H9 (cell line): ENCODE measurements around the gene MLPH. TPM values are rescaled to one million over a fixed set of nuclear protein-coding genes. Genes with fewer than 3 reads are reported as not detected.

Experiments
- DNase-seq: peaks from one replicate; pipeline ENCODE4 v3.0.0-alpha.2; 2017
- H2AFZ ChIP-seq: one replicate; pipeline ENCODE4 v1.6.1; 2013; ENCODE audit warnings: mild to moderate bottlenecking, low read length, control low read depth, moderate library complexity
- H2AK5ac ChIP-seq: 2 replicates; pipeline ENCODE4 v1.6.1; 2013; ENCODE audit warnings: low read length, control low read depth, mixed read lengths; ENCODE audit not compliant: insufficient read length
- H2BK120ac ChIP-seq: one replicate; pipeline ENCODE4 v1.6.1; 2013; ENCODE audit warnings: low read depth, mild to moderate bottlenecking, low read length, control low read depth, inconsistent platforms; ENCODE audit not compliant: poor library complexity, severe bottlenecking
- H2BK12ac ChIP-seq: 2 replicates; pipeline ENCODE4 v1.6.1; 2013; ENCODE audit warnings: low read length, control low read depth, mixed read lengths, low read depth; ENCODE audit not compliant: insufficient read length
- H2BK15ac ChIP-seq: 2 replicates; pipeline ENCODE4 v1.6.1; 2013; ENCODE audit warnings: low read depth, low read length, control low read depth
- H2BK20ac ChIP-seq: one replicate; pipeline ENCODE4 v1.6.1; 2013; ENCODE audit warnings: low read depth, mild to moderate bottlenecking, low read length, control low read depth, inconsistent platforms; ENCODE audit not compliant: poor library complexity, severe bottlenecking
- H2BK5ac ChIP-seq: 2 replicates; pipeline ENCODE4 v1.6.1; 2013; ENCODE audit warnings: low read length, control low read depth, mixed read lengths; ENCODE audit not compliant: insufficient read length
- H3K14ac ChIP-seq: 2 replicates; pipeline ENCODE4 v1.6.1; 2013; ENCODE audit warnings: low read length, control low read depth; ENCODE audit not compliant: insufficient read depth
- H3K18ac ChIP-seq: 2 replicates; pipeline ENCODE4 v1.6.1; 2013; ENCODE audit warnings: low read depth, mild to moderate bottlenecking, mixed read lengths, low read length, control low read depth; ENCODE audit not compliant: insufficient read length
- H3K23ac ChIP-seq: 2 replicates; pipeline ENCODE4 v1.6.1; 2013; ENCODE audit warnings: low read length, control low read depth, mixed read lengths, low read depth; ENCODE audit not compliant: insufficient read length
- H3K23me2 ChIP-seq: 2 replicates; pipeline ENCODE4 v1.6.1; 2013; ENCODE audit warnings: low read depth, mild to moderate bottlenecking, mixed read lengths, low read length, control low read depth; ENCODE audit not compliant: insufficient read length, poor library complexity, severe bottlenecking
- H3K27ac ChIP-seq: 2 replicates; pipeline ENCODE4 v1.5.1; 2013; ENCODE audit warnings: low read length, control low read depth, mixed read lengths, low read depth; ENCODE audit not compliant: insufficient read length
- H3K27me3 ChIP-seq: 2 replicates; pipeline ENCODE4 v1.6.1; 2013; ENCODE audit warnings: low read length, control low read depth, inconsistent platforms; ENCODE audit not compliant: insufficient read depth
- H3K4ac ChIP-seq: 2 replicates; pipeline ENCODE4 v1.6.1; 2013; ENCODE audit warnings: low read depth, mild to moderate bottlenecking, control low read depth, inconsistent platforms, low read length, moderate library complexity
- H3K4me1 ChIP-seq: 2 replicates; pipeline ENCODE4 v1.6.1; 2013; ENCODE audit warnings: low read length, control low read depth, inconsistent platforms; ENCODE audit not compliant: insufficient read depth
- H3K4me2 ChIP-seq: 2 replicates; pipeline ENCODE4 v1.6.1; 2013; ENCODE audit warnings: low read length, control low read depth, mixed read lengths; ENCODE audit not compliant: insufficient read length, insufficient read depth
- H3K56ac ChIP-seq: 2 replicates; pipeline ENCODE4 v1.6.1; 2013; ENCODE audit warnings: low read depth, mild to moderate bottlenecking, mixed read lengths, low read length, control low read depth; ENCODE audit not compliant: insufficient read length
- H3K79me1 ChIP-seq: 2 replicates; pipeline ENCODE4 v1.6.1; 2013; ENCODE audit warnings: low read depth, mild to moderate bottlenecking, moderate library complexity, low read length, control low read depth, inconsistent platforms; ENCODE audit not compliant: insufficient read depth, poor library complexity, severe bottlenecking
- H3K79me2 ChIP-seq: 2 replicates; pipeline ENCODE4 v1.6.1; 2013; ENCODE audit warnings: low read length, control low read depth, inconsistent platforms; ENCODE audit not compliant: insufficient read depth
- H3K9ac ChIP-seq: 2 replicates; pipeline ENCODE4 v1.6.1; 2013; ENCODE audit warnings: low read length, control low read depth, mixed read lengths; ENCODE audit not compliant: insufficient read length; ENCODE audit errors: extremely low read depth
- H3K9me3 ChIP-seq: one replicate; pipeline ENCODE4 v1.6.1; 2013; ENCODE audit warnings: low read depth, low read length, inconsistent platforms; ENCODE audit not compliant: control insufficient read depth
- H3T11ph ChIP-seq: one replicate; pipeline ENCODE4 v1.6.1; 2013; ENCODE audit warnings: mild to moderate bottlenecking, low read length, control low read depth, inconsistent platforms
- H4K20me1 ChIP-seq: one replicate; pipeline ENCODE4 v1.6.1; 2013; ENCODE audit not compliant: control insufficient read depth, insufficient read length, insufficient read depth
- H4K5ac ChIP-seq: 2 replicates; pipeline ENCODE4 v1.6.1; 2013; ENCODE audit warnings: low read depth, mild to moderate bottlenecking, mixed read lengths, low read length, control low read depth; ENCODE audit not compliant: insufficient read length
- H4K8ac ChIP-seq: replicated peaks from 2 replicates; pipeline ENCODE4 v1.6.1; 2013; ENCODE audit warnings: low read length, control low read depth, mixed read lengths, low read depth; ENCODE audit not compliant: insufficient read length
- H4K91ac ChIP-seq: 2 replicates; pipeline ENCODE4 v1.6.1; 2013; ENCODE audit warnings: low read depth, mild to moderate bottlenecking, moderate library complexity, mixed read lengths, low read length, control low read depth; ENCODE audit not compliant: insufficient read length
- H3K27ac Mint-ChIP-seq, 3 experiments: 2 replicates in 2 of 3; 3 replicates in 1 of 3; pipeline ENCODE4 v1.8.0; 2020 to 2021; ENCODE audit warnings: mixed read lengths in 3 of 3, mild to moderate bottlenecking in 1 of 3, moderate library complexity in 1 of 3
- H3K27me3 Mint-ChIP-seq: 2 replicates; pipeline ENCODE4 v1.8.0; 2021; ENCODE audit warnings: low read depth, mild to moderate bottlenecking, moderate library complexity, mixed read lengths
- H3K36me3 Mint-ChIP-seq, 3 experiments: 2 replicates in 2 of 3; 3 replicates in 1 of 3; pipeline ENCODE4 v1.8.0; 2020 to 2021; ENCODE audit warnings: low read depth in 3 of 3, mixed read lengths in 3 of 3; ENCODE audit not compliant: insufficient read depth in 1 of 3
- H3K4me1 Mint-ChIP-seq, 2 experiments: 2 replicates each; pipeline ENCODE4 v1.8.0; 2020; ENCODE audit warnings: mixed read lengths in 2 of 2
- H3K4me3 Mint-ChIP-seq, 2 experiments: 2 replicates in 1 of 2; 3 replicates in 1 of 2; pipeline ENCODE4 v1.8.0; 2020 to 2021; ENCODE audit warnings: mild to moderate bottlenecking in 2 of 2, mixed read lengths in 2 of 2, moderate library complexity in 1 of 2
- H3K9me3 Mint-ChIP-seq, 2 experiments: 2 replicates in 1 of 2; 3 replicates in 1 of 2; pipeline ENCODE4 v1.8.0; 2020; ENCODE audit warnings: mild to moderate bottlenecking in 2 of 2, mixed read lengths in 2 of 2, moderate library complexity in 1 of 2
- WGBS: extraction: QIAGEN DNeasy Blood & Tissue Kit; methylation state at CpG from one replicate; pipeline ENCODE4 v1.1.7; 2013; ENCODE audit warnings: missing lambda C conversion rate, low lambda C conversion rate, mixed read lengths; ENCODE audit not compliant: insufficient read length; ENCODE audit errors: extremely low coverage; 5-methylcytosine and 5-hydroxymethylcytosine counted together
- total RNA-seq: library from RNA; stranded (reverse); gene quantifications from 2 replicates; pipeline ENCODE4 v1.2.1, GENCODE V29; 2021
- TF ChIP-seq, protein P1 (sequence below): fragments of 200-600 bp; sonication (generic); conservative IDR thresholded peaks from 3 replicates; pipeline ENCODE4 v1.8.0; 2021; ENCODE audit warnings: antibody characterized with exemption, mild to moderate bottlenecking

Gene MLPH
- total RNA-seq, 1 experiment from 2014 or later: 3.4 TPM

DNA sequence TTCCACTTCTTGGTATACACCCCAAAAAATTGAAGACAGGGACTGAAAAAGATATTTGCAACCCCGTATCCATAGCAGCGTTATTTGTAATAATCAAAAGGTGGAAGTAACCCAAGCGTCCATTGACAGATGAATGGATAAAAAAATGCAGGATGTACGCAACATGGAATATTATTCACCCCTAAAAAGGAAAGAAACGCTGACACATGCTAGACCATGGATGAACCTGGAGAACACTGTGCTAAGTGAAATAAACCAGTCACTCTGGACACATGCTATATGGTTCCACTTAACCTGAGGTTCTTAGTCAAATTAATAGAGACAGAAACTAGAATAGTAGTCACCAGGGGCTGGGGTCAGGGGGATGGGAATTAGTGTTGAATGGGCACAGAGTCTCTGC lies 40.7 kb downstream of the MLPH start:
- Histone ChIP-seq H2AFZ (no peak overlapping the region), H2BK12ac (no peak overlapping the region), H3K9ac (no peak overlapping the region), H3K18ac (no peak overlapping the region), H4K8ac (no peak overlapping the region), H3K14ac (no peak overlapping the region), H3K9me3 (no peaks in the 10 kb centered on the region), H2BK5ac (no peak overlapping the region), H4K20me1 (no peaks in the 10 kb centered on the region), H3K27me3 (no peaks in the 10 kb centered on the region), H2BK120ac (no peak overlapping the region), H3K23ac (no peak overlapping the region), H3K79me1 (no peaks in the 10 kb centered on the region), H2AK5ac (no peak overlapping the region), H3T11ph (no peak overlapping the region), H3K4ac (no peak overlapping the region), H3K56ac (no peak overlapping the region), H2BK15ac (no peak overlapping the region), H3K79me2 (no peaks in the 10 kb centered on the region), H2BK20ac (no peak overlapping the region), H3K23me2 (no peaks in the 10 kb centered on the region), H3K4me1 (no peaks in the 10 kb centered on the region), H4K91ac (no peak overlapping the region), H3K27ac (no peak overlapping the region), H4K5ac (no peak overlapping the region), H3K4me2 (no peak overlapping the region)
- H3K36me3 Mint-ChIP-seq: no peaks in the 10 kb centered on the region; a peak in 2 of 7 replicates
- H3K27ac Mint-ChIP-seq: no peak overlapping the region
- no peaks in the 10 kb centered on the region for H3K9me3 Mint-ChIP-seq
- TF ChIP-seq, protein P1, sequence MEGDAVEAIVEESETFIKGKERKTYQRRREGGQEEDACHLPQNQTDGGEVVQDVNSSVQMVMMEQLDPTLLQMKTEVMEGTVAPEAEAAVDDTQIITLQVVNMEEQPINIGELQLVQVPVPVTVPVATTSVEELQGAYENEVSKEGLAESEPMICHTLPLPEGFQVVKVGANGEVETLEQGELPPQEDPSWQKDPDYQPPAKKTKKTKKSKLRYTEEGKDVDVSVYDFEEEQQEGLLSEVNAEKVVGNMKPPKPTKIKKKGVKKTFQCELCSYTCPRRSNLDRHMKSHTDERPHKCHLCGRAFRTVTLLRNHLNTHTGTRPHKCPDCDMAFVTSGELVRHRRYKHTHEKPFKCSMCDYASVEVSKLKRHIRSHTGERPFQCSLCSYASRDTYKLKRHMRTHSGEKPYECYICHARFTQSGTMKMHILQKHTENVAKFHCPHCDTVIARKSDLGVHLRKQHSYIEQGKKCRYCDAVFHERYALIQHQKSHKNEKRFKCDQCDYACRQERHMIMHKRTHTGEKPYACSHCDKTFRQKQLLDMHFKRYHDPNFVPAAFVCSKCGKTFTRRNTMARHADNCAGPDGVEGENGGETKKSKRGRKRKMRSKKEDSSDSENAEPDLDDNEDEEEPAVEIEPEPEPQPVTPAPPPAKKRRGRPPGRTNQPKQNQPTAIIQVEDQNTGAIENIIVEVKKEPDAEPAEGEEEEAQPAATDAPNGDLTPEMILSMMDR: no peak
- H3K4me3 Mint-ChIP-seq: no peak overlapping the region
- no CpG with 5 or more reads among the region's 5 CpGs for WGBS
- peaks cover 11% of the 10 kb centered on the region for H3K27me3 Mint-ChIP-seq
- DNase-seq: no peak
- peaks cover 6 to 10% of the 10 kb centered on the region in 2 experiments for H3K4me1 Mint-ChIP-seq
